CD1c-positive myeloid dendritic cell (primary cell): ENCODE measurements around the gene DCUN1D2.

Experiments used
- DNase-seq: peaks from one replicate; pipeline ENCODE4 v3.0.0-alpha.2; 2016; ENCODE audit errors: extremely low spot score

DCUN1D2 gene

GRCh38 chr13:113407531-113408393 lies 82.7 kb downstream of the DCUN1D2 start:
- DNase-seq = no peak

GRCh38 chr13:113407103-113407530 lies 83.4 kb downstream of the DCUN1D2 start:
- DNase-seq = no peak

GRCh38 chr13:113406321-113407102 lies 84.0 kb downstream of the DCUN1D2 start:
- no peak for DNase-seq
